Measurements from ENCODE around the gene TMIGD3.

Gene TMIGD3

GRCh38 chr1:111540928-111541327 lies 37.5 kb upstream of the TMIGD3 start:
- TF ChIP-seq LEF1 (IDR thresholded peaks at IDR 0.05; ENCODE audit: borderline replicate concordance) = no peak
- no peak for TF ChIP-seq ARNT (IDR thresholded peaks at IDR 0.05)
- TF ChIP-seq FOXK2 (IDR thresholded peaks at IDR 0.05) = no peak
- TF ChIP-seq FOXA1 (IDR thresholded peaks at IDR 0.05) = no peak
- no peak for TF ChIP-seq SUZ12 (IDR thresholded peaks at IDR 0.05)
- TF ChIP-seq PKNOX1 (IDR thresholded peaks at IDR 0.05) = no peak
- no peak for TF ChIP-seq SP1 (IDR thresholded peaks at IDR 0.05)
- no peak for DNase-seq (ENCODE audit: extremely low spot score)
- POLR2A ChIA-PET = no interaction called here
- CTCF ChIA-PET = no interaction called here

- POLR2A ChIA-PET = no interaction called here
- CTCF ChIA-PET = interaction anchor here (0.7 kb wide), 1 partner anchor 31 kb away, joined by 3 read pairs; no protein-coding TSS in a partner anchor
- no peak for TF ChIP-seq CTBP1 (IDR thresholded peaks at IDR 0.05; ENCODE audit: borderline replicate concordance)
- TF ChIP-seq FOXK2 (IDR thresholded peaks at IDR 0.05) = no peak
- TF ChIP-seq SP1 (IDR thresholded peaks at IDR 0.05) = no peak
- no peak for TF ChIP-seq ZNF384 (IDR thresholded peaks at IDR 0.05)
- no peak for DNase-seq (ENCODE audit: extremely low spot score)
Measured at GRCh38 chr1:111538343-111539025, 35.1 kb upstream of the TMIGD3 start.

- TF ChIP-seq CTBP1 (IDR thresholded peaks at IDR 0.05; ENCODE audit: borderline replicate concordance) (no peak), FOXM1 (IDR thresholded peaks at IDR 0.05; ENCODE audit: borderline replicate concordance) (no peak), SUZ12 (IDR thresholded peaks at IDR 0.05) (no peak), PKNOX1 (IDR thresholded peaks at IDR 0.05) (no peak), BHLHE40 (IDR thresholded peaks at IDR 0.05; ENCODE audit: borderline replicate concordance) (no peak), NFRKB (IDR thresholded peaks at IDR 0.05) (no peak), ZNF384 (IDR thresholded peaks at IDR 0.05) (no peak), ARNT (IDR thresholded peaks at IDR 0.05) (no peak), ELF4 (IDR thresholded peaks at IDR 0.05) (no peak), LEF1 (IDR thresholded peaks at IDR 0.05; ENCODE audit: borderline replicate concordance) (no peak), FOXK2 (IDR thresholded peaks at IDR 0.05) (no peak), SP1 (IDR thresholded peaks at IDR 0.05) (no peak), FOXA1 (IDR thresholded peaks at IDR 0.05) (no peak), L3MBTL2 (conservative IDR thresholded peaks at IDR 0.05) (no peak), TARDBP (IDR thresholded peaks at IDR 0.05) (no peak), HDGF (IDR thresholded peaks at IDR 0.05; ENCODE audit: borderline replicate concordance) (no peak)
- CTCF ChIA-PET = no interaction called here
- POLR2A ChIA-PET = no interaction called here
- no peak for DNase-seq (ENCODE audit: extremely low spot score)
Measured at GRCh38 chr1:111535256-111536191, 32.1 kb upstream of the TMIGD3 start.

- ChIA-PET POLR2A (no interaction called here), CTCF (no interaction called here)
- TF ChIP-seq L3MBTL2 (conservative IDR thresholded peaks at IDR 0.05) (no peak), SUZ12 (IDR thresholded peaks at IDR 0.05) (no peak), FOXA1 (IDR thresholded peaks at IDR 0.05) (no peak), ELF4 (IDR thresholded peaks at IDR 0.05) (no peak), BHLHE40 (IDR thresholded peaks at IDR 0.05; ENCODE audit: borderline replicate concordance) (no peak), HDGF (IDR thresholded peaks at IDR 0.05; ENCODE audit: borderline replicate concordance) (no peak), FOXK2 (IDR thresholded peaks at IDR 0.05) (no peak), ZNF384 (IDR thresholded peaks at IDR 0.05) (no peak), CTBP1 (IDR thresholded peaks at IDR 0.05; ENCODE audit: borderline replicate concordance) (no peak), PKNOX1 (IDR thresholded peaks at IDR 0.05) (no peak), ARNT (IDR thresholded peaks at IDR 0.05) (no peak), FOXM1 (IDR thresholded peaks at IDR 0.05; ENCODE audit: borderline replicate concordance) (no peak), NFRKB (IDR thresholded peaks at IDR 0.05) (no peak), SP1 (IDR thresholded peaks at IDR 0.05) (no peak), LEF1 (IDR thresholded peaks at IDR 0.05; ENCODE audit: borderline replicate concordance) (no peak), TARDBP (IDR thresholded peaks at IDR 0.05) (no peak)
- DNase-seq (ENCODE audit: extremely low spot score) = no peak
Measured at GRCh38 chr1:111520053-111520452, 16.6 kb upstream of the TMIGD3 start.

- POLR2A ChIA-PET = interaction anchor here (1.0 kb wide), 1 partner anchor 102 kb away, joined by 3 read pairs; the partner anchor contains the start of gene RAP1A
- CTCF ChIA-PET = interaction anchor here (0.6 to 2.2 kb wide), 2 partner anchors 10 to 1178 kb away, joined by 3 to 11 read pairs; partner anchors contain the start of gene RBM15
- no peak for TF ChIP-seq FOXA1 (IDR thresholded peaks at IDR 0.05)
- no peak for TF ChIP-seq PKNOX1 (IDR thresholded peaks at IDR 0.05)
- TF ChIP-seq L3MBTL2 (conservative IDR thresholded peaks at IDR 0.05) = no peak
- TF ChIP-seq CTBP1 (IDR thresholded peaks at IDR 0.05; ENCODE audit: borderline replicate concordance) = no peak
- no peak for TF ChIP-seq BHLHE40 (IDR thresholded peaks at IDR 0.05; ENCODE audit: borderline replicate concordance)
- TF ChIP-seq ELF4 (IDR thresholded peaks at IDR 0.05) = no peak
- no peak for TF ChIP-seq SP1 (IDR thresholded peaks at IDR 0.05)
- no peak for TF ChIP-seq FOXM1 (IDR thresholded peaks at IDR 0.05; ENCODE audit: borderline replicate concordance)
- TF ChIP-seq FOXK2 (IDR thresholded peaks at IDR 0.05) = no peak
- no peak for TF ChIP-seq ZNF384 (IDR thresholded peaks at IDR 0.05)
- TF ChIP-seq HDGF (IDR thresholded peaks at IDR 0.05; ENCODE audit: borderline replicate concordance) = no peak
- no peak for TF ChIP-seq SUZ12 (IDR thresholded peaks at IDR 0.05)
- TF ChIP-seq ARNT (IDR thresholded peaks at IDR 0.05) = no peak
- no peak for TF ChIP-seq NFRKB (IDR thresholded peaks at IDR 0.05)
- no peak for TF ChIP-seq LEF1 (IDR thresholded peaks at IDR 0.05; ENCODE audit: borderline replicate concordance)
- TF ChIP-seq TARDBP (IDR thresholded peaks at IDR 0.05) = no peak
- no peak for DNase-seq (ENCODE audit: extremely low spot score)
Measured at GRCh38 chr1:111517469-111518225, 14.2 kb upstream of the TMIGD3 start.
